ENCODE results near the gene PHAF1. TPM values are rescaled to one million over a fixed set of nuclear protein-coding genes. Genes with fewer than 3 reads are reported as not detected.

Gene PHAF1
- total RNA-seq, 1 donor: 16.0 TPM

- no peak for DNase-seq (ENCODE audit: low read depth)
- H3K4me3 ChIP-seq (ENCODE audit: low read depth, low read length): peak overlapping the region; percentile 96
- no peak for TF ChIP-seq CTCF (IDR thresholded peaks at IDR 0.05; ENCODE audit: insufficient read depth, low read depth, low read length)
Measured at GRCh38 chr16:67192781-67193361, 83.1 kb downstream of the PHAF1 start.

DNA sequence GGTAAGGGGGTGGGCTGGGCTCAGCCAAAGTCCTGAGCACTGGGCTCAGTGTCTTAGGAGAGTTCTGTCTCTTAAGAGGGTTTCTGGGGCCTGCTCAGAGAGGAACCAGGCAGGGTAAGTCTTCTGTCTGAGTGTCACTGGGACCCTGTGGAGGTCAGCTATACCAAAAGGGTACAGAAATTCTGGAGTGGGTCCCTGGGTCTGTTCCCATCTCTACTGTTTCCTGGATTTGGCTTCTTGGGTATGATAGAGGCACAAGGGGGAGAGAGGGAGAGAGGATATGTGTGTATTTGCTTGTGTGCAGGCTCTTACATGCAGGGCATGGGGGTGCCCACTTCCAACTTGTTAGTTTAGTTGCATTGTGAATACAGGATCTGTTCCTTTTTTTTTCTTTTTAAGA, 83.8 kb downstream of the PHAF1 start:
- no peak for DNase-seq (ENCODE audit: low read depth)
- H3K4me3 ChIP-seq (ENCODE audit: low read depth, low read length): peak overlapping the region; percentile 96
- no peak for TF ChIP-seq CTCF (IDR thresholded peaks at IDR 0.05; ENCODE audit: insufficient read depth, low read depth, low read length)

GRCh38 chr16:67194260-67194659, 84.5 kb downstream of the PHAF1 start:
- DNase-seq (ENCODE audit: low read depth): no peak
- H3K4me3 ChIP-seq (ENCODE audit: low read depth, low read length): no peak overlapping the region
- no peak for TF ChIP-seq CTCF (IDR thresholded peaks at IDR 0.05; ENCODE audit: insufficient read depth, low read depth, low read length)

DNA sequence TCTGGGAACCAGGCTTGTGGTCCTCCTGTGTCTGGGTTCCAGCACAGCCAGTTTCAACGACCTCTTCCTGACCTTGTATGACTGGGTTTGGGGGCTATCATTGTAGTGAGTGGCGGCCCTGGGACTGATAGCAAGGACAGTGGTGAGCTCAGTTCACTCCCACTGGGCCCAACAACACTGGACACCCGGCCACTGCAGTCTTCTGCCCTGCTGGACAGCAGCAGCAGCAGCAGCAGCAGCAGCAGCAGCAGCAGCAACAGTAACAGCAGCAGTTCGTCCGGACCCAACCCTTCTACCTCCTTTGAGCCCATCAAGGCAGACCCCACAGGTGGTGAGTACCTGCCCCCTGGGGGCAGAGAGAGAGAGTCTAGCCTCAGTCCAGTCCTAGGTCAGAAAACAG, 85.9 kb downstream of the PHAF1 start:
- no peak for TF ChIP-seq CTCF (IDR thresholded peaks at IDR 0.05; ENCODE audit: insufficient read depth, low read depth, low read length)
- H3K4me3 ChIP-seq (ENCODE audit: low read depth, low read length): no peak overlapping the region
- DNase-seq (ENCODE audit: low read depth): no peak

- no peak for DNase-seq (ENCODE audit: low read depth)
- TF ChIP-seq CTCF (IDR thresholded peaks at IDR 0.05; ENCODE audit: insufficient read depth, low read depth, low read length): no peak
- H3K4me3 ChIP-seq (ENCODE audit: low read depth, low read length): no peak overlapping the region
Measured at GRCh38 chr16:67196881-67197280, 87.1 kb downstream of the PHAF1 start.

DNA sequence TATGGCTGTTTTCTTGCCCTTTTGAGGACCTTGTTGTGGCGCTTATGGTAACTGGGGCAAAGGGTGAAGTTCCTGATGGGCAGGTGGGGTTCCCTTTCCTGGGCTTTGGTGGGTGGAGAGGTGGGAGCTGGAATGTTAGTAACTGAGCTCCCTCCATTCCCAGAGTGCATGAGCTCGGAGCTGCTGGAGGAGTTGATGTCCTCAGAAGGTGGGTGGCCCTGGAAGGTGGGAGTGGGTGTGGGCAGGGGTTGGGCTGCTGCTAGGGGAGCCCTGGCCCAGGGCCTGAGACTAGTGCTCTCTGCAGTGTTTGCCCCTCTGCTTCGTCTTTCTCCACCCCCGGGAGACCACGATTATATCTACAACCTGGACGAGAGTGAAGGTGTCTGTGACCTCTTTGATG, 88.0 kb downstream of the PHAF1 start:
- H3K4me3 ChIP-seq (ENCODE audit: low read depth, low read length): no peak overlapping the region
- no peak for DNase-seq (ENCODE audit: low read depth)
- TF ChIP-seq CTCF (IDR thresholded peaks at IDR 0.05; ENCODE audit: insufficient read depth, low read depth, low read length): no peak

Other genes with a start within 250 kb of the PHAF1 start
- 17.4 and 25.9 TPM in 2 replicates for gene PDP2, start 229.4 kb upstream of the PHAF1 start, total RNA-seq
- not detected in 2 replicates for gene CDH16, start 191.1 kb upstream of the PHAF1 start, total RNA-seq
- gene RRAD, start 184.4 kb upstream of the PHAF1 start, total RNA-seq: 12.5 and 15.1 TPM in 2 replicates
- 133 and 136 TPM in 2 replicates for gene CIAO2B, start 175.5 kb upstream of the PHAF1 start, total RNA-seq
- gene CES2, start 174.4 kb upstream of the PHAF1 start, total RNA-seq: 38.9 and 41.9 TPM in 2 replicates
- gene CES3, start 148.7 kb upstream of the PHAF1 start, total RNA-seq: 0.32 TPM in 1 of 2 replicates, not detected in the other
- 1.9 and 4.3 TPM in 2 replicates for gene CES4A, start 121.4 kb upstream of the PHAF1 start, total RNA-seq
- 71.8 and 91.5 TPM in 2 replicates for gene CBFB, start 80.8 kb upstream of the PHAF1 start, total RNA-seq
- 41.9 and 46.4 TPM in 2 replicates for gene B3GNT9, start 41.1 kb downstream of the PHAF1 start, total RNA-seq
- 12.5 and 18.4 TPM in 2 replicates for gene TRADD, start 50.0 kb downstream of the PHAF1 start, total RNA-seq
- gene FBXL8, start 50.0 kb downstream of the PHAF1 start, total RNA-seq: 8.6 and 10.6 TPM in 2 replicates
- 2.6 and 3.0 TPM in 2 replicates for gene HSF4, start 54.8 kb downstream of the PHAF1 start, total RNA-seq
- 11.7 and 12.2 TPM in 2 replicates for gene NOL3, start 60.6 kb downstream of the PHAF1 start, total RNA-seq
- 9.3 and 9.9 TPM in 2 replicates for gene MATCAP1, start 74.0 kb downstream of the PHAF1 start, total RNA-seq
- not detected in 2 replicates for gene EXOC3L1, start 80.2 kb downstream of the PHAF1 start, total RNA-seq
- gene E2F4, start 82.2 kb downstream of the PHAF1 start, total RNA-seq: 64.1 and 75.1 TPM in 2 replicates
- 0.43 and 0.64 TPM in 2 replicates for gene ELMO3, start 89.2 kb downstream of the PHAF1 start, total RNA-seq
- gene TMEM208, start 117.2 kb downstream of the PHAF1 start, total RNA-seq: 25.5 and 29.0 TPM in 2 replicates
- gene FHOD1, start 137.5 kb downstream of the PHAF1 start, total RNA-seq: 22.9 and 24.2 TPM in 2 replicates
- gene SLC9A5, start 139.0 kb downstream of the PHAF1 start, total RNA-seq: 1.9 and 2.2 TPM in 2 replicates
- 18.1 and 19.6 TPM in 2 replicates for gene PLEKHG4, start 169.6 kb downstream of the PHAF1 start, total RNA-seq
- under 0.01 TPM in 1 of 2 replicates, not detected in the other for gene KCTD19, start 216.8 kb downstream of the PHAF1 start, total RNA-seq
- gene LRRC36, start 216.9 kb downstream of the PHAF1 start, total RNA-seq: not detected in 2 replicates